CD4-positive, CD25-positive, alpha-beta regulatory T cell (primary cell): Measurements from ENCODE around the gene CRCP. TPM values are rescaled to one million over a fixed set of nuclear protein-coding genes. Genes with fewer than 3 reads are reported as not detected.

Source experiments
- ATAC-seq, 2 donors: fragments of 150-1000 bp; cut with Tn5 transposase; one replicate each; pipeline ENCODE4 v1.10.0; 2021; ENCODE audit warnings: low read depth in 2 of 2, moderate number of reproducible peaks in 2 of 2, moderate library complexity in 1 of 2
- DNase-seq, 3 donors: peaks; one replicate each; pipeline versions ENCODE4 v3.0.0 to v3.0.0-alpha.2; 2012 to 2022; ENCODE audit warnings: mixed read lengths in 1 of 3
- H3K27ac ChIP-seq: one replicate; pipeline ENCODE4 v1.7.0; 2013; ENCODE audit warnings: mild to moderate bottlenecking, low read length; ENCODE audit not compliant: insufficient read depth, poor library complexity, severe bottlenecking
- H3K27me3 ChIP-seq: one replicate; pipeline ENCODE4 v1.7.0; 2013; ENCODE audit warnings: low read length; ENCODE audit not compliant: control insufficient read depth, insufficient read depth
- H3K36me3 ChIP-seq: one replicate; pipeline ENCODE4 v1.7.0; 2013; ENCODE audit warnings: mild to moderate bottlenecking, low read length, moderate library complexity; ENCODE audit not compliant: control insufficient read depth, insufficient read depth
- H3K4me1 ChIP-seq: 2 replicates; pipeline ENCODE4 v1.7.0; 2013; ENCODE audit warnings: mild to moderate bottlenecking, low read length; ENCODE audit not compliant: insufficient read depth, control insufficient read depth, poor library complexity, severe bottlenecking
- H3K4me3 ChIP-seq: one replicate; pipeline ENCODE4 v1.7.0; 2013; ENCODE audit warnings: low read depth, mild to moderate bottlenecking, low read length, moderate library complexity
- H3K9me3 ChIP-seq, 2 experiments: 1 replicate in 1 of 2; 2 replicates in 1 of 2; pipeline ENCODE4 v1.7.0; 2013; ENCODE audit warnings: low read length in 2 of 2, mild to moderate bottlenecking in 1 of 2, moderate library complexity in 1 of 2; ENCODE audit not compliant: control insufficient read depth in 2 of 2
- H3K27ac Mint-ChIP-seq, 3 donors: one replicate each; pipeline ENCODE4 v1.8.0; 2020 to 2022; ENCODE audit warnings: mild to moderate bottlenecking in 3 of 3, mixed read lengths in 3 of 3, moderate library complexity in 2 of 3
- H3K27me3 Mint-ChIP-seq: one replicate; pipeline ENCODE4 v1.8.0; 2022; ENCODE audit warnings: mild to moderate bottlenecking, mixed read lengths
- H3K36me3 Mint-ChIP-seq: one replicate; pipeline ENCODE4 v1.8.0; 2020; ENCODE audit warnings: mixed read lengths
- H3K4me1 Mint-ChIP-seq, 4 donors: one replicate each; pipeline ENCODE4 v1.8.0; 2020 to 2022; ENCODE audit warnings: mixed read lengths in 4 of 4, mild to moderate bottlenecking in 1 of 4
- H3K4me3 Mint-ChIP-seq, 4 donors: one replicate each; pipeline ENCODE4 v1.8.0; 2020 to 2022; ENCODE audit warnings: mild to moderate bottlenecking in 4 of 4, mixed read lengths in 4 of 4, moderate library complexity in 3 of 4
- H3K9me3 Mint-ChIP-seq, 7 donors: one replicate each; pipeline ENCODE4 v1.8.0; 2020 to 2022; ENCODE audit warnings: mixed read lengths in 7 of 7, mild to moderate bottlenecking in 3 of 7, moderate library complexity in 2 of 7
- polyA plus RNA-seq, 4 donors: library from polyadenylated mRNA; unstranded; fragments of 300-500 nt; fragmentation: Illumina TruSeq; gene quantifications; one replicate each; pipeline ENCODE4 v1.2.3, GENCODE V29; 2021
- total RNA-seq: library from RNA; stranded (reverse); gene quantifications from one replicate; pipeline ENCODE4 v1.2.3, GENCODE V29; 2022

Gene CRCP
- total and polyA plus RNA-seq, 5 donors from 2014 or later = 19.8 to 33.4 (median 29.0) TPM

DNA sequence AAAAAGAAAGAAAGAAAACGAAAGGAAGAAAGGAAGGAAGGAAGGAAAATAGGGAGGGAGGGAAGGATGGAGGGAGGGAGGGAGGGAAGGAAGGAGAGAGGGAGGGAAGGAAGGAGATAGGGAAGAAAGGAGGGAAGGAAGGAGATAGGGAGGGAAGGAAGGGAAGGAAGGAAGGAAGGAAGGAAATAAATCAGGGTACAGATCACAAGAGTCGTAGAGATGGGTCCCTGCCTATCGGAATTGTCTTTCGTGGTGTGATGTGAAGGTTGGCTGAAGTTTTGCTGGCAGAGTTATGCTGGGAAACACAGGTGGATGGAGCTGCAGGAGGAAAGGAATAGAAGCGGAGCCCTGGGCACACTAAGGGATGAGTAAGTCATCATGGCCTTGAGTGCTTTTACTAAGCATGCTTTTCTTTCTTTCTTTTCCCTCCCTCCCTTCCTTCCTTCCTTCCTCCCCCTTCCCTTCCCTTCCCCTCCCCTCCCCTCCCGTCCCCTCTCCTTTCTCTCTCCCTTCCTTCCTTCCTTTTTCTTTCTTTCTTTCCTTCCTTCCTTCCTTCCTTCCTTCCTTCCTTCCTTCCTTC lies 78.6 kb downstream of the CRCP start:
- ATAC-seq = no peak
- Mint-ChIP-seq H3K9me3 (peaks cover 0 to 1% (median 0%) of the 10 kb centered on the region in 7 donors), H3K27ac (no peak overlapping the region), H3K36me3 (no peaks in the 10 kb centered on the region), H3K27me3 (peaks cover 4% of the 10 kb centered on the region), H3K4me1 (peaks cover 0 to 3% (median 0%) of the 10 kb centered on the region in 4 donors), H3K4me3 (no peak overlapping the region)
- Histone ChIP-seq H3K36me3 (no peaks in the 10 kb centered on the region), H3K9me3 (no peaks in the 10 kb centered on the region), H3K27me3 (no peaks in the 10 kb centered on the region), H3K27ac (no peak overlapping the region), H3K4me1 (no peaks in the 10 kb centered on the region), H3K4me3 (no peak overlapping the region)
- no peak for DNase-seq

DNA sequence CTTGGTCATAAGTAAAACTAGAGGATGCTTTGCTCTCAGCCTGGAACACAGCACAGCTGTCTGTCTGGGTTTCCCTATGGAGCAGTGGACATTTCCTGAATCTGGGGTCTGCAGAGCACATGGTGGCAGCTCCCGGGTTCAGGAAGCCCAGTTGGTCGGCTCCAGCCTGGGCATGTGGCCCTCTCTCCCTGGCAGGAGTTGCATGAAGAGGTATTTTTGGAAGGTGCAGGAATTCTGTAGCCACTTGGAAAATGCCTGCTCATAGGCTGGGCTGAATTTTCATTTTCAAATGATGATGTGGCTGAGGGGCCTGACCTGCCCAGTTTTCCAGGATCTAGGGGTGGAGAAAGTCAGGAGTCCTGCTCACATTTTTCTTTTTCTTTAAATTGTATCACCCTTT lies 83.8 kb downstream of the CRCP start:
- H3K4me1 ChIP-seq = no peaks in the 10 kb centered on the region
- no peaks in the 10 kb centered on the region for H3K36me3 ChIP-seq
- Mint-ChIP-seq H3K4me3 (no peak overlapping the region), H3K36me3 (no peaks in the 10 kb centered on the region), H3K27ac (no peak overlapping the region), H3K4me1 (peaks cover 0 to 7% (median 5%) of the 10 kb centered on the region in 4 donors), H3K27me3 (peaks cover 16% of the 10 kb centered on the region), H3K9me3 (peaks cover 0 to 1% (median 0%) of the 10 kb centered on the region in 7 donors)
- ATAC-seq (no peak), DNase-seq (no peak)
- H3K27me3 ChIP-seq = no peaks in the 10 kb centered on the region
- no peak overlapping the region for H3K27ac ChIP-seq
- H3K9me3 ChIP-seq = no peaks in the 10 kb centered on the region
- no peak overlapping the region for H3K4me3 ChIP-seq

DNA sequence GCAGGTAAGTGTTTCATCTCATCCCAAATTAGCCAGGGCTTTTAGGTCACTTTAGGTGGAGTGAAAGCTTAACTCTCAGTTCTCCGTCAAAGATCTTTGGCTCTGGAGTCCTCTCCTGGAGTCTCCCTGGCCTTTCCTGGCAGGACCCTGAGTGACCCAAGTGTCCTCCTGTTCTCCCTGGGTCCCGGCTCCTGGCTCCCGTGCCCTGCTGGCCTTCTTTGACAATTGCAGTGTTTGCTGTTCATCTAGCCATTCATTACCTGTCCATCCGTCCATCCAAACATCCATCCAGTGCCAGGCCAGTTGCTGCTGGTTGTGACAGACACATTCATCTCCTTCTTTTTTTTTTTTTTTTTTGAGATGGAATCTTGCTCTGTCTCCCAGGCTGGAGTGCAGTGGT lies 84.3 kb downstream of the CRCP start:
- H3K27ac ChIP-seq = no peak overlapping the region
- H3K27me3 Mint-ChIP-seq = peaks cover 20% of the 10 kb centered on the region
- no peak overlapping the region for H3K4me3 Mint-ChIP-seq
- H3K9me3 Mint-ChIP-seq = peaks cover 0 to 1% (median 0%) of the 10 kb centered on the region in 7 donors
- H3K27ac Mint-ChIP-seq = no peak overlapping the region
- ATAC-seq (no peak), DNase-seq (no peak)
- no peaks in the 10 kb centered on the region for H3K4me1 ChIP-seq
- no peaks in the 10 kb centered on the region for H3K27me3 ChIP-seq
- no peaks in the 10 kb centered on the region for H3K9me3 ChIP-seq
- no peaks in the 10 kb centered on the region for H3K36me3 Mint-ChIP-seq
- H3K4me3 ChIP-seq = no peak overlapping the region
- no peaks in the 10 kb centered on the region for H3K36me3 ChIP-seq
- H3K4me1 Mint-ChIP-seq = peaks cover 0 to 7% (median 5%) of the 10 kb centered on the region in 4 donors

DNA sequence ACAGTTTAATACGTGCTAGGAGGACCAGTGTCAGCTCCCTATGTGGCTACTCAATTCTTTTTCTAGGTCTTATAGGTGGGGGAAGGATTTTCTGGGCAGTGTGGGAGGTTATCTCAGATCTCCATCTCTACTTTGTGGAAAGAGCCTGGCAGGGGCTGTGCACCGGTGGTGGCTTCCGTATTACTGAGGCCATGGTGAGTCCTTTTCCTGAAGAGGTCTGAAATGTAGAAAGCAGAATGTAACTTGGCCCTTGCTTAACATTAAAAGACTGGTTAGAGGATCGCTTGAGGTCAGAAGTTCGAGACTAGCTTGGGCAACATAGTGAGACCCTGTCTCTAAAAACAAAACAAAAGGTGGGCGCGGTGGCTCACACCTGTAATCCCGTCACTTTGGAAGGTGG lies 87.8 kb downstream of the CRCP start:
- H3K27ac ChIP-seq = no peak overlapping the region
- Mint-ChIP-seq H3K27me3 (peaks cover 44% of the 10 kb centered on the region), H3K27ac (peak overlapping the region in 1 of 3 donors; percentile 74), H3K9me3 (peaks cover 0 to 3% (median 0%) of the 10 kb centered on the region in 7 donors), H3K4me1 (peaks cover 0 to 29% (median 19%) of the 10 kb centered on the region in 4 donors), H3K36me3 (no peaks in the 10 kb centered on the region), H3K4me3 (peak overlapping the region in 3 of 4 donors; percentile 7 to 48 (median 33))
- H3K9me3 ChIP-seq = no peaks in the 10 kb centered on the region
- peaks cover 15% of the 10 kb centered on the region for H3K4me1 ChIP-seq
- no peak overlapping the region for H3K4me3 ChIP-seq
- peaks cover 18% of the 10 kb centered on the region for H3K27me3 ChIP-seq
- H3K36me3 ChIP-seq = no peaks in the 10 kb centered on the region
- ATAC-seq (no peak), DNase-seq (no peak)

Other genes starting within 250 kb of the CRCP start
- 5.5 TPM for gene VKORC1L1, start 241.8 kb upstream of the CRCP start, total RNA-seq
- gene VKORC1L1, start 241.8 kb upstream of the CRCP start, polyA plus RNA-seq = 1 to 10 TPM; 3.7 to 4.0 (median 3.8) TPM
- 39.9 TPM for gene GUSB, start 132.6 kb upstream of the CRCP start, total RNA-seq
- 10 to 100 TPM; 43.6 to 66.4 (median 57.1) TPM for gene GUSB, start 132.6 kb upstream of the CRCP start, polyA plus RNA-seq
- gene ASL, start 39.0 kb upstream of the CRCP start, total RNA-seq = 15.6 TPM
- 10 to 100 TPM in 3 of 4 donors, 1 to 10 TPM in 1; 9.2 to 16.6 (median 13.2) TPM for gene ASL, start 39.0 kb upstream of the CRCP start, polyA plus RNA-seq
- 1.2 TPM for gene TPST1, start 90.5 kb downstream of the CRCP start, total RNA-seq
- under 1 TPM in 2 of 4 donors, not detected in 2; 0.15 to 0.24 TPM for gene TPST1, start 90.5 kb downstream of the CRCP start, polyA plus RNA-seq